Right lobe of liver (tissue), 4 donors: Measurements from ENCODE around the gene ILRUN.
"Not testable (repeated sequence)": the region's sequence is repeated elsewhere in the genome, so short reads cannot be mapped to it uniquely, and the experiment has no call there.

Experiments
- CTCF ChIP-seq, 4 donors: fragments of 200-600 bp in 3 of 4; fragments of 450-650 bp in 1 of 4; IDR thresholded peaks; one replicate each; pipeline versions ENCODE4 v1.5.1 to v1.8.0; 2016 to 2022; ENCODE audit warnings: antibody characterized with exemption in 4 of 4, mild to moderate bottlenecking in 2 of 4
- POLR2A ChIP-seq: fragments of 450-650 bp; IDR thresholded peaks from one replicate; pipeline ENCODE4 v1.6.1; 2017; ENCODE audit warnings: antibody characterized with exemption, mild to moderate bottlenecking
- donor health status: DM: no; HTN: no; CAD: no.
- donor health status: DM: no; HTN: no; CAD: no.
- donor health status: DM: no; HTN: yes; CAD: no.

- TF ChIP-seq CTCF (IDR thresholded peaks at IDR 0.05); POLR2A: not testable (repeated sequence)
Observed at GRCh38 chr6:34674930-34675329, 21.6 kb downstream of the ILRUN start.
